Peyer's patch (tissue), 4 donors: ENCODE results near the gene VNN1. TPM values are rescaled to one million over a fixed set of nuclear protein-coding genes. Genes with fewer than 3 reads are reported as not detected.

Experiments
- DNase-seq, 3 donors: peaks; one replicate each; pipeline ENCODE4 v3.0.0-alpha.2; 2017 to 2019
- H3K27ac ChIP-seq, 4 donors: fragments of 200-600 bp; sonication (generic); one replicate each; pipeline ENCODE4 v1.5.1; 2016 to 2019
- H3K27me3 ChIP-seq, 2 donors: fragments of 200-600 bp; sonication (generic); one replicate each; pipeline ENCODE4 v1.5.1; 2019
- H3K36me3 ChIP-seq, 3 donors: fragments of 200-600 bp; sonication (generic); one replicate each; pipeline ENCODE4 v1.5.1; 2016 to 2019
- H3K4me1 ChIP-seq, 4 donors: fragments of 200-600 bp; sonication (generic); one replicate each; pipeline ENCODE4 v1.5.1; 2016 to 2019
- H3K4me3 ChIP-seq, 4 donors: fragments of 200-600 bp; sonication (generic); 1 replicate in 3 of 4; 2 replicates in 1 of 4; pipeline ENCODE4 v1.5.1; 2016 to 2019; ENCODE audit warnings: mild to moderate bottlenecking in 1 of 4
- H3K9me3 ChIP-seq, 4 donors: fragments of 200-600 bp; sonication (generic); one replicate each; pipeline ENCODE4 v1.5.1; 2016 to 2019; ENCODE audit warnings: mild to moderate bottlenecking in 1 of 4
- POLR2A ChIP-seq, 2 donors: fragments of 450-650 bp; IDR thresholded peaks; one replicate each; pipeline ENCODE4 v1.5.1; 2017; ENCODE audit warnings: antibody characterized with exemption in 2 of 2, mild to moderate bottlenecking in 2 of 2, moderate library complexity in 2 of 2
- total RNA-seq, 4 donors: library from RNA; depleted of rRNA; stranded (reverse); fragments of >200 nt; gene quantifications; one replicate each; pipeline ENCODE4 v1.1.0, GENCODE V29; 2016
- TF ChIP-seq, protein P1 (sequence below), 6 experiments: fragments of 450-650 bp in 4 of 6; fragments of 200-600 bp in 2 of 6; sonication (generic) in 1 of 6; IDR thresholded peaks; one replicate each; pipeline ENCODE4 v1.5.1; 2017 to 2019; ENCODE audit warnings: antibody characterized with exemption in 6 of 6, mild to moderate bottlenecking in 3 of 6, moderate library complexity in 1 of 6

The VNN1 gene
- total RNA-seq, 4 donors from 2014 or later, result 4.1 to 296 (median 96.2) TPM

DNA sequence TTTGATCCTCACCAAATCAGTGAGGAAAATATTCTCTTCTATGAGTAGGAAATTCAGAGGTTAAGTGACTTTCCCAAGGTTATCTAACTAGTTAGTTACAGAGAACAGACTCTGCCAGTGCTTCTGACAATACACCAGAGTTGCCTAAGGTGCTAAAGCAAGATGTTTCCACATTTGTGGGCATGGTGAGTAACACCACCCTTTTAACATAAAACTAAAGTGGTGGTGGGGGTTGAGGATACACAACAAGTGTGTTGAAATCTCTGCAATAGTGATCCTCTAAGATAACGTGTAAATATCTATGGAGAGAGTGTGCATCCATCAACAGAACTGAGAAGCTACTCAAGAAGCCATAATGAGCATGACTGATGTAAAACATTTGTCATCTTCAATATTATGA is 32.2 kb upstream of the VNN1 start:
- no peak overlapping the region for H3K4me3 ChIP-seq
- H3K36me3 ChIP-seq, result no peaks in the 10 kb centered on the region
- H3K4me1 ChIP-seq, result peaks cover 0 to 3% (median 0%) of the 10 kb centered on the region in 4 donors
- no peaks in the 10 kb centered on the region for H3K27me3 ChIP-seq
- no peak for TF ChIP-seq POLR2A (IDR thresholded peaks at IDR 0.05)
- TF ChIP-seq, protein P1, sequence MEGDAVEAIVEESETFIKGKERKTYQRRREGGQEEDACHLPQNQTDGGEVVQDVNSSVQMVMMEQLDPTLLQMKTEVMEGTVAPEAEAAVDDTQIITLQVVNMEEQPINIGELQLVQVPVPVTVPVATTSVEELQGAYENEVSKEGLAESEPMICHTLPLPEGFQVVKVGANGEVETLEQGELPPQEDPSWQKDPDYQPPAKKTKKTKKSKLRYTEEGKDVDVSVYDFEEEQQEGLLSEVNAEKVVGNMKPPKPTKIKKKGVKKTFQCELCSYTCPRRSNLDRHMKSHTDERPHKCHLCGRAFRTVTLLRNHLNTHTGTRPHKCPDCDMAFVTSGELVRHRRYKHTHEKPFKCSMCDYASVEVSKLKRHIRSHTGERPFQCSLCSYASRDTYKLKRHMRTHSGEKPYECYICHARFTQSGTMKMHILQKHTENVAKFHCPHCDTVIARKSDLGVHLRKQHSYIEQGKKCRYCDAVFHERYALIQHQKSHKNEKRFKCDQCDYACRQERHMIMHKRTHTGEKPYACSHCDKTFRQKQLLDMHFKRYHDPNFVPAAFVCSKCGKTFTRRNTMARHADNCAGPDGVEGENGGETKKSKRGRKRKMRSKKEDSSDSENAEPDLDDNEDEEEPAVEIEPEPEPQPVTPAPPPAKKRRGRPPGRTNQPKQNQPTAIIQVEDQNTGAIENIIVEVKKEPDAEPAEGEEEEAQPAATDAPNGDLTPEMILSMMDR (IDR thresholded peaks at IDR 0.05), result no peak
- DNase-seq, result no peak
- H3K27ac ChIP-seq, result no peak overlapping the region
- H3K9me3 ChIP-seq, result no peaks in the 10 kb centered on the region

DNA sequence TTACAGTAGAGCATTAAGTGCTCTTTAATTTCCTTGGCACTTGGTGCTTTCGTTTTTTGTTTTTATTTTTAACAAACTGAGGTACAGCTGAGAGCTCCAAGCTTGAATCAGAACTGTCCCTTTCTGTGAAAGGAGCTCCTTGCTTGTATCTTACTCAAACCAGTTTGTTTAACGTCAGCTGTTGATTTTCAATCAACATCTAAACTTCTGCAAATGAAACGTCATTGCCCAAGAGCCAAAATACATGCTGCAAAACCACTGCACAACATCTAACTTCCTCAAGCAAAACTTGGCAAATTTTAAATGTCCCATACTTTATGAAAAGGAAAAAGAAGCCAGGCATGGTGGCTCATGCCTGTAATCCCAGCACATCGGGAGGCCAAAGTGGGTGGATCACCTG is 28.6 kb upstream of the VNN1 start:
- Histone ChIP-seq H3K4me3 (no peak overlapping the region), H3K4me1 (no peaks in the 10 kb centered on the region), H3K27ac (no peak overlapping the region), H3K9me3 (no peaks in the 10 kb centered on the region), H3K36me3 (no peaks in the 10 kb centered on the region), H3K27me3 (no peaks in the 10 kb centered on the region)
- TF ChIP-seq, protein P1 (IDR thresholded peaks at IDR 0.05), result no peak
- TF ChIP-seq POLR2A (IDR thresholded peaks at IDR 0.05), result no peak
- DNase-seq, result no peak

GRCh38 chr6:132741281-132741680 is 27.4 kb upstream of the VNN1 start:
- no peak overlapping the region for H3K4me3 ChIP-seq
- TF ChIP-seq POLR2A (IDR thresholded peaks at IDR 0.05), result no peak
- TF ChIP-seq, protein P1 (IDR thresholded peaks at IDR 0.05), result no peak
- H3K9me3 ChIP-seq, result no peaks in the 10 kb centered on the region
- no peak overlapping the region for H3K27ac ChIP-seq
- no peaks in the 10 kb centered on the region for H3K36me3 ChIP-seq
- DNase-seq, result no peak
- H3K27me3 ChIP-seq, result no peaks in the 10 kb centered on the region
- no peaks in the 10 kb centered on the region for H3K4me1 ChIP-seq

DNA sequence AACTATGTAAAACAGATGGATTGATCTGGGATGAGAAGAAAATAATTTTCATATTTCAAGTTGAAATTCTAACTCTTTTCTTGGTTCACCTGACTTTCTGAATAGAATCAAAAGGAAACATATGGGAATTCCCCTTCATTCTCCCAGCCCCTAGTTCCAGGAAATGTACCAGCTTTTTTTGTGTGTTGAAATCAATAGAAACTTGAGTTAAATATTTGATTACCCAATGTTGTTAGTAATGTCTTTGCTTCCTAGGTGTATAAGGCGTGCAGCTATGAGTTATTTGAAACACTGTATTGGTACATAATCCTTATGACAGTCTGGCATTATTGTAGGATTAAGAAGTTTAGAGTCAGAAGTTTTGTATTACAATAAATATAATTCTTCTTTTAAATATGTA is 22.4 kb upstream of the VNN1 start:
- no peak for TF ChIP-seq POLR2A (IDR thresholded peaks at IDR 0.05)
- TF ChIP-seq, protein P1 (IDR thresholded peaks at IDR 0.05), result no peak
- no peaks in the 10 kb centered on the region for H3K4me1 ChIP-seq
- H3K4me3 ChIP-seq, result no peak overlapping the region
- no peak overlapping the region for H3K27ac ChIP-seq
- no peaks in the 10 kb centered on the region for H3K36me3 ChIP-seq
- no peaks in the 10 kb centered on the region for H3K9me3 ChIP-seq
- DNase-seq, result no peak
- no peaks in the 10 kb centered on the region for H3K27me3 ChIP-seq

- Histone ChIP-seq H3K27me3 (no peaks in the 10 kb centered on the region), H3K4me1 (no peaks in the 10 kb centered on the region), H3K9me3 (no peaks in the 10 kb centered on the region), H3K36me3 (no peaks in the 10 kb centered on the region), H3K4me3 (no peak overlapping the region), H3K27ac (no peak overlapping the region)
- no peak for DNase-seq
- TF ChIP-seq, protein P1 (IDR thresholded peaks at IDR 0.05), result no peak
- no peak for TF ChIP-seq POLR2A (IDR thresholded peaks at IDR 0.05)
Observed at GRCh38 chr6:132734694-132735236, 20.9 kb upstream of the VNN1 start.

DNA sequence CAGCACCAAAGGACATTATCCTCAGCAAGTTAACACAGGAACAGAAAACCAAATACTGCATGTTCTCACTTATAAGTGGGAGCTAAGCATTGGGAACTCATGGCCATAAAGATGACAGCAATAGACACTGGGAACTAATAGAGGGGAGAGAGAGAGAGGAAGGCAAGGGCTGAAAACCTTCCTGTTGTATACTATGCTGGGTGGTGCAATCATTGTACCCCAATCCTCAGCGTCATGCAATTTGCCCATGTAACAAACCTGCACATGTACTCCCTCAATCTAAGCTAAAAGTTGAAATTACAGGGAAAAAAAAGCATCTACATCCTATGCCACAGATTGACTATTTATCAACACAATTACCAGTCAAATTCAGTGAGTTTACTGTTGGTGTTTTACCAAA is 20.0 kb upstream of the VNN1 start:
- no peaks in the 10 kb centered on the region for H3K36me3 ChIP-seq
- no peak overlapping the region for H3K4me3 ChIP-seq
- no peaks in the 10 kb centered on the region for H3K27me3 ChIP-seq
- no peaks in the 10 kb centered on the region for H3K9me3 ChIP-seq
- no peak overlapping the region for H3K27ac ChIP-seq
- TF ChIP-seq, protein P1 (IDR thresholded peaks at IDR 0.05), result no peak
- no peak for TF ChIP-seq POLR2A (IDR thresholded peaks at IDR 0.05)
- no peaks in the 10 kb centered on the region for H3K4me1 ChIP-seq
- no peak for DNase-seq
